Effector memory CD8-positive, alpha-beta T cell (primary cell): Measurements from ENCODE around the gene TEAD2.
"Not testable (repeated sequence)": the region's sequence is repeated elsewhere in the genome, so short reads cannot be mapped to it uniquely, and the experiment has no call there.

ENCODE experiments used
- ATAC-seq: fragments of 150-1000 bp; cut with Tn5 transposase; replicated peaks from 2 replicates; pipeline ENCODE4 v1.10.0; 2021; ENCODE audit warnings: mild to moderate bottlenecking, moderate library complexity
- DNase-seq, 3 experiments: peaks; one replicate each; pipeline ENCODE4 v3.0.0; 2021
- H3K27ac Mint-ChIP-seq, 2 donors: one replicate each; pipeline ENCODE4 v1.8.0; 2022; ENCODE audit warnings: mild to moderate bottlenecking in 2 of 2, mixed read lengths in 2 of 2, moderate library complexity in 2 of 2
- H3K27me3 Mint-ChIP-seq, 2 donors: one replicate each; pipeline ENCODE4 v1.8.0; 2022; ENCODE audit warnings: mixed read lengths in 2 of 2
- H3K36me3 Mint-ChIP-seq: one replicate; pipeline ENCODE4 v1.8.0; 2022; ENCODE audit warnings: mild to moderate bottlenecking, moderate library complexity, mixed read lengths; ENCODE audit not compliant: insufficient read depth
- H3K4me1 Mint-ChIP-seq, 2 donors: one replicate each; pipeline ENCODE4 v1.8.0; 2022; ENCODE audit warnings: low read depth in 2 of 2, mixed read lengths in 2 of 2
- H3K4me3 Mint-ChIP-seq, 2 donors: one replicate each; pipeline ENCODE4 v1.8.0; 2022; ENCODE audit warnings: mild to moderate bottlenecking in 2 of 2, mixed read lengths in 2 of 2, moderate library complexity in 2 of 2
- H3K9me3 Mint-ChIP-seq, 2 donors: one replicate each; pipeline ENCODE4 v1.8.0; 2022; ENCODE audit warnings: mixed read lengths in 2 of 2

TEAD2 gene

DNA sequence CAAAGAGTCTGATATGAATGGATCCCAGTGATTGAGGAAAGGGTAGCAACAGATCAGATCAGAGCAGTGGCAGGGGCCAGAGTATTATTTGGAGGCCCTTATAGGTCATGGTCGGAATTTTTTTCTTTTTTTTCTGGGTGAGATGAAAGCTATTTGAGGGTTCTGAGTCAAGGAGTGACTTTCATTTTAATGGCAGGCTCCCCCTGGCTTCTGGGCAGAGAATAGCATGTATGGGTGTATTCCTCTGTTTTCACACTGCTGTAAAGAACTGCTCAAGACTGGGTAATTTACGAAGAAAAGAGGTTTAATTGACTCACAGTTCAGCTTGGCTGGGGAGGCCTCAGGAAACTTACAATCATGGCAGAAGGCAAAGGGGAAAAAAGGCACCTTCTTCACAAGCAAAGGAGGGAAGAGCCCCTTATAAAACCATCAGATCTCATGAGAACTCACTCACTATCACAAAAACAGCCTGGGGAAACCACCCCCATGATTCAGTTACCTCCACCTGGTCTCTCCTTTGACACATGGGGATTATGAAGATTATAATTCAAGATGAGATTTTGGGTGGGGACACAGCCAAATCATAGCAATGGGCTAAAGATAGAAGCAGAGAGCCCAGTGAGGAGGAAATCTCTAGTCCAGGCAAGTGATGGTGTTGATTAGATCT is 34.2 kb downstream of the TEAD2 start:
- Mint-ChIP-seq H3K4me1 (peaks cover 30 to 40% of the 10 kb centered on the region in 2 donors), H3K27me3 (no peaks in the 10 kb centered on the region), H3K27ac (peak overlapping the region in 1 of 2 donors; percentile 27), H3K4me3 (no peak overlapping the region), H3K9me3 (no peaks in the 10 kb centered on the region), H3K36me3 (peaks cover 5% of the 10 kb centered on the region)
- peak; percentile 26 to 34 (median 33) for DNase-seq
- ATAC-seq = peak; percentile 49

- ATAC-seq (no peak), DNase-seq (no peak)
- peaks cover 5% of the 10 kb centered on the region for H3K36me3 Mint-ChIP-seq
- no peak overlapping the region for H3K27ac Mint-ChIP-seq
- no peak overlapping the region for H3K4me3 Mint-ChIP-seq
- H3K27me3 Mint-ChIP-seq = no peaks in the 10 kb centered on the region
- peaks cover 20 to 27% of the 10 kb centered on the region in 2 donors for H3K4me1 Mint-ChIP-seq
- H3K9me3 Mint-ChIP-seq = no peaks in the 10 kb centered on the region
Observed at GRCh38 chr19:49326165-49326704, 36.0 kb downstream of the TEAD2 start.

DNA sequence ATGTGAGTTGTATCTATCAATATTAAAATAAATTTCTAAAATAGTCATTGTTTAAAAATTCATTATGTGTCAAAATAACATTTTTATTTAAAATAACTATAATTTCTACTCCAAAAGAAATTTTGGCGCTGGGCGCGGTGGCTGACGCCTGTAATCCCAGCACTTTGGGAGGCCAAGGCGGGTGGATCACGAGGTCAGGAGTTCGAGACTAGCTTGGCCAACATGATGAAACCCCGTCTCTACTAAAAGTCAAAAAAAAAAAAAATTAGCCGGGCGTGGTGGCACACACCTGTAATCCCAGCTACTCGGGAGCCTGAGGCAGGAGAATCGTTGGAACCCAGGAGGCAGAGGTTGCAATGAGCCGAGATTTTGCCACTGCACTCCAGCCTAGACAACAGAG is 36.5 kb downstream of the TEAD2 start:
- not testable (repeated sequence) for H3K36me3 Mint-ChIP-seq, ATAC-seq, DNase-seq, H3K27me3 Mint-ChIP-seq, H3K9me3 Mint-ChIP-seq, H3K4me3 Mint-ChIP-seq
- Mint-ChIP-seq H3K27ac (peak overlapping the region in 1 of 2 donors; percentile 28), H3K4me1 (peaks cover 17 to 27% of the 10 kb centered on the region in 2 donors)

GRCh38 chr19:49324801-49325576 is 37.2 kb downstream of the TEAD2 start, which contains the start of gene SLC6A16:
Gene SLC6A16 (minus strand): TSS chr19:49325191. CDS start chr19:49311347, 13,844 bp downstream.
- peak within 1 kb of the TSS in 1 of 2 donors; percentile 28 for H3K27ac Mint-ChIP-seq
- H3K4me3 Mint-ChIP-seq = no peak within 1 kb of the TSS
- DNase-seq (no peak), ATAC-seq (no peak)
- H3K36me3 Mint-ChIP-seq = peaks cover 7% of the 10 kb centered on the region
- H3K27me3 Mint-ChIP-seq = no peaks in the 10 kb centered on the region
- H3K4me1 Mint-ChIP-seq = peaks cover 13 to 21% of the 10 kb centered on the region in 2 donors
- no peaks in the 10 kb centered on the region for H3K9me3 Mint-ChIP-seq

DNA sequence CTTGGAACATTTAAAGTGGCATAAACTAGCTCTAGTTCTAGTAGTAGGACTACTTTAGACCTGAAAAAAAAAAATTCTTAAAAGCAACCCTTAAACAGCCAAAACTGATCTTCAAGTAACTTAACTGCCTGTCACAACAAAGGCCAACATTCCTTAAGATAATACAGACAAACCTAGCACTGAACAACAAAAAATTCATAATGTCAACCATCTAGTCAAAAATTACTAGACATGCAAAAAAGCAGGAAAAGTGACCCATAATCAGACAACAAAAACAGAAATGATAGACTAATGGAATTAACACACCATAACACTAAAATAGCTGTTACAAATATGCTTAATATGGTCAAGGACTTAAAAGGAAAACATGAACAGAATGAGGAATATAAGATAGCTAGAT is 43.9 kb downstream of the TEAD2 start:
- H3K27me3 Mint-ChIP-seq = no peaks in the 10 kb centered on the region
- peaks cover 4 to 8% of the 10 kb centered on the region in 2 donors for H3K4me1 Mint-ChIP-seq
- ATAC-seq (no peak), DNase-seq (no peak)
- H3K9me3 Mint-ChIP-seq = no peaks in the 10 kb centered on the region
- no peak overlapping the region for H3K4me3 Mint-ChIP-seq
- no peak overlapping the region for H3K27ac Mint-ChIP-seq
- H3K36me3 Mint-ChIP-seq = peaks cover 13% of the 10 kb centered on the region

GRCh38 chr19:49316284-49316683 is 45.9 kb downstream of the TEAD2 start:
- Mint-ChIP-seq H3K27ac (no peak overlapping the region), H3K4me1 (peaks cover 4 to 8% of the 10 kb centered on the region in 2 donors), H3K36me3 (peaks cover 13% of the 10 kb centered on the region), H3K27me3 (no peaks in the 10 kb centered on the region), H3K9me3 (no peaks in the 10 kb centered on the region), H3K4me3 (no peak overlapping the region)
- ATAC-seq = no peak
- DNase-seq = no peak

GRCh38 chr19:49315111-49315510 is 47.1 kb downstream of the TEAD2 start:
- H3K36me3 Mint-ChIP-seq = peaks cover 16% of the 10 kb centered on the region
- H3K4me3 Mint-ChIP-seq = no peak overlapping the region
- ATAC-seq = no peak
- no peaks in the 10 kb centered on the region for H3K9me3 Mint-ChIP-seq
- peaks cover 4 to 8% of the 10 kb centered on the region in 2 donors for H3K4me1 Mint-ChIP-seq
- no peaks in the 10 kb centered on the region for H3K27me3 Mint-ChIP-seq
- DNase-seq = no peak
- peak overlapping the region in 1 of 2 donors; percentile 10 for H3K27ac Mint-ChIP-seq

- Mint-ChIP-seq H3K36me3 (peaks cover 8% of the 10 kb centered on the region), H3K4me3 (no peak overlapping the region), H3K27me3 (no peaks in the 10 kb centered on the region), H3K9me3 (no peaks in the 10 kb centered on the region), H3K4me1 (no peaks in the 10 kb centered on the region), H3K27ac (no peak overlapping the region)
- no peak for DNase-seq
- no peak for ATAC-seq
Observed at GRCh38 chr19:49309087-49309486, 53.1 kb downstream of the TEAD2 start.

GRCh38 chr19:49306734-49307133 is 55.5 kb downstream of the TEAD2 start:
- H3K4me3 Mint-ChIP-seq, H3K9me3 Mint-ChIP-seq, H3K4me1 Mint-ChIP-seq, H3K27ac Mint-ChIP-seq, ATAC-seq, DNase-seq, H3K27me3 Mint-ChIP-seq, H3K36me3 Mint-ChIP-seq: not testable (repeated sequence)

DNA sequence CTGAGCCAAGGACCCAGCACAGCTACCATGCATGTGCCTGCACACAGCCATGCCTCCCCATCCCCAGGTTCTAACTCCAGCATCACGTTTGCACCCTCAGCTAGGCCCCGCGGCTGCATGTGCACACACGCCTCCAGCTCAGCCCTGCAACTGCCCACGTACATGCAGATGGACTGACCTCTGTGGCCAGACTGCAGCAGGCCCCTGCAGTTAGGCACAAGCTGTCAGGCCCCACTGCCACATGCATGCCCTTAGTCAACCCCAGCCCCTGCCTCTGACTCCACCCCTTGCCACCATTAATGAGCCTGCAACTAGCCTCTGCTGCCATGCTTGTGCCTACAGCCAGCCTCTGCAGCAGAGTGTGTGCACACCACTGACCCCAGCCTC is 60.4 kb downstream of the TEAD2 start:
- ATAC-seq (no peak), DNase-seq (no peak)
- no peaks in the 10 kb centered on the region for H3K9me3 Mint-ChIP-seq
- no peak overlapping the region for H3K27ac Mint-ChIP-seq
- no peak overlapping the region for H3K4me3 Mint-ChIP-seq
- peaks cover 3 to 9% of the 10 kb centered on the region in 2 donors for H3K4me1 Mint-ChIP-seq
- H3K36me3 Mint-ChIP-seq = peaks cover 4% of the 10 kb centered on the region
- H3K27me3 Mint-ChIP-seq = no peaks in the 10 kb centered on the region

DNA sequence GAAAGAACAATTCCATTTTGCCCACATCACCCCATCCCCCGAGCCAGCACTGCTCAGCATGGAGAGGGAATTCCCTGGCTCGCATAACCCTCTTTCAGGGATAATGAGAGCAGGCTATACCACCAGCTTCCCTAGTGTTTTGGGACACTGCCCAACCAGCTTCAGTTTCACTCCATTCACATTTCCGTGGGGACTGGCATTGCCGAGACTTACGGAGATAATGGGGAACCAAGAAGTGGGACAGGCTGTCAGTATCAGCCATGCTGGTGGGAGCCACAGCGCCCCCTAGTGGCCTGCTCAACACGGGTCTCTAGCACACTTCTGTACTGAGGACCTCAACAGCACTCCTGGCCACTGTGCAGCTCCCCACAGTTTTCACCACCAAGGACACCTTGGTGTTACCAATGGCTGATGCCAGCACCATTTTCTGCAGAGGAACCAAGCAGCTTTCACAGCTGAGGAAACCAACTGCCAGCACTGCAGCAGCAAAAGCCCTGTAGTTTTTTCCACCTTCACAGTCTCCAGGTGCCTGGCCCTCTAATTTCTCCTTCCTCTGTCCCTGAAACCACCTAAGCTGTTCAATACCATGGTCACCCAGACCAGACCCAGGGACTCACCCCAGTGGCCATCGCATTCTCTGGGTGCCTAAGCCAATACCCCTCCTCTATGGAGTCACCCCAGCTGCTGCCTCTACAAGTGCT is 60.9 kb downstream of the TEAD2 start:
- H3K36me3 Mint-ChIP-seq = peaks cover 4% of the 10 kb centered on the region
- DNase-seq = peak; percentile 75 to 78 (median 75)
- peak; percentile 99 for ATAC-seq
- no peaks in the 10 kb centered on the region for H3K27me3 Mint-ChIP-seq
- peak overlapping the region in 1 of 2 donors; percentile 41 for H3K4me3 Mint-ChIP-seq
- H3K27ac Mint-ChIP-seq = no peak overlapping the region
- peaks cover 3 to 9% of the 10 kb centered on the region in 2 donors for H3K4me1 Mint-ChIP-seq
- no peaks in the 10 kb centered on the region for H3K9me3 Mint-ChIP-seq

DNA sequence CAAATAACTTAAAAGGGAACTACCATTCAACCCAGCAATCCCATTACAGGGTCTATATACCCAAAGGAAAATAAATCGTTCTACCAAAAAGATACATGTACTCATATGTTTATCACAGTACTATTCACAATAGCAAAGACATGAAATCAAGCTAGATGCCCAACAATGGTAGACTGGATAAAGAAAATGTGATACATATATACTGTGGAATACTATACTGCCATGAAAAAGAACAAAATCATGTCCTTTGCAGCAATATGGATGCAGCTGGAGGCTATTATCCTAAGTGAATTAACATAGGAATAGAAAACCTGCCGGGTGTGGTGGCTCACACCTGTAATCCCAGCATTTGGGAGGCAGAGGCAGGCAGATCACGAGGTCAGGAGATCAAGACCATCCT is 63.6 kb downstream of the TEAD2 start:
- H3K27me3 Mint-ChIP-seq, H3K27ac Mint-ChIP-seq, H3K36me3 Mint-ChIP-seq, H3K9me3 Mint-ChIP-seq, ATAC-seq, H3K4me3 Mint-ChIP-seq, DNase-seq, H3K4me1 Mint-ChIP-seq: not testable (repeated sequence)

- no peak for ATAC-seq
- H3K27ac Mint-ChIP-seq = no peak overlapping the region
- DNase-seq = no peak
- no peak overlapping the region for H3K4me3 Mint-ChIP-seq
- peaks cover 3 to 9% of the 10 kb centered on the region in 2 donors for H3K4me1 Mint-ChIP-seq
- peaks cover 4% of the 10 kb centered on the region for H3K36me3 Mint-ChIP-seq
- no peaks in the 10 kb centered on the region for H3K27me3 Mint-ChIP-seq
- no peaks in the 10 kb centered on the region for H3K9me3 Mint-ChIP-seq
Observed at GRCh38 chr19:49297403-49297802, 64.8 kb downstream of the TEAD2 start.
